Activated CD8-positive, alpha-beta memory T cell treated with anti-CD3 and anti-CD28 coated beads, Interleukin-2, amount 50 U/mL, for 1 hour (primary cell): ENCODE measurements around the gene C19orf25.
"Not testable (repeated sequence)": the region's sequence is repeated elsewhere in the genome, so short reads cannot be mapped to it uniquely, and the experiment has no call there.

Source experiments
- DNase-seq: peaks from one replicate; pipeline ENCODE4 v3.0.0-alpha.2; 2020; ENCODE audit errors: extremely low read depth

Gene C19orf25

GRCh38 chr19:1449467-1450442, 29.3 kb downstream of the C19orf25 start, which contains the start of gene APC2:
TSS of gene APC2 (plus strand) at chr19:1450121. CDS start at chr19:1453002, 2,881 bp downstream.
- DNase-seq: no peak

- DNase-seq: no peak
Measured at GRCh38 chr19:1447944-1448343, 31.1 kb downstream of the C19orf25 start.

GRCh38 chr19:1447504-1447903, 31.5 kb downstream of the C19orf25 start:
- DNase-seq: no peak

- no peak for DNase-seq
Measured at GRCh38 chr19:1446713-1447481, 32.1 kb downstream of the C19orf25 start.

- no peak for DNase-seq
Measured at GRCh38 chr19:1445932-1446712, 32.9 kb downstream of the C19orf25 start.

- no peak for DNase-seq
Measured at GRCh38 chr19:1445185-1445931, 33.7 kb downstream of the C19orf25 start.

- DNase-seq: no peak
Measured at GRCh38 chr19:1441677-1442438, 37.2 kb downstream of the C19orf25 start.

- DNase-seq: no peak
Measured at GRCh38 chr19:1441022-1441426, 38.0 kb downstream of the C19orf25 start.

GRCh38 chr19:1440418-1440801, 38.6 kb downstream of the C19orf25 start:
- DNase-seq: no peak

GRCh38 chr19:1439525-1440417, 39.2 kb downstream of the C19orf25 start:
- not testable (repeated sequence) for DNase-seq

GRCh38 chr19:1438933-1439354, 40.1 kb downstream of the C19orf25 start:
- DNase-seq: no peak

GRCh38 chr19:1438035-1438932, 40.7 kb downstream of the C19orf25 start, which contains the start of gene RPS15:
TSS of gene RPS15 (plus strand) at chr19:1438396. CDS start at chr19:1438426, 30 bp downstream.
- peak; percentile 87 for DNase-seq

GRCh38 chr19:1437609-1438008, 41.4 kb downstream of the C19orf25 start:
- DNase-seq: no peak

- DNase-seq: no peak
Measured at GRCh38 chr19:1435378-1435989, 43.5 kb downstream of the C19orf25 start.

- DNase-seq: no peak
Measured at GRCh38 chr19:1434577-1435060, 44.4 kb downstream of the C19orf25 start.

- DNase-seq: no peak
Measured at GRCh38 chr19:1434040-1434366, 45.0 kb downstream of the C19orf25 start.
